Measurements from ENCODE around the gene POC1A.

DNA sequence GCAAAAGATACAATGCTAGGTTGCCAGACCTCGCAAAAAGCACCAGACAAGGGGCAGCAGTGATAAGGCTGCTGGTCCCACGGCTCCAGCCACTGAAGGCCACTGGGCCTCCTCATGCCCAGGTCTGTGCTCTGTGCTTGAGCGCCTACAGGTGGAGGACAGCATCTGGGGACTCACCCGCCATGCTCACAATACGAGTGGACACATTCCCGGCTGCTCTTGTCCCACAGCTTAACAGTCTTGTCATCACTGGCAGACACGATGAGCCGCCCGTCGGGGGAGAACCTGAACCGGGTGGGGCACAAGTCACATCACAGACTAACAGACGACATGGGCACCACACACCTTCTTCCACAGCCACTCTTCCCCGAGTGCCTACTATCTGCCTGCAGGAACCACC is 7.4 kb downstream of the POC1A start:
- TF ChIP-seq ARNT (IDR thresholded peaks at IDR 0.05) (no peak), SUZ12 (IDR thresholded peaks at IDR 0.05) (no peak)

Data from HEK293T (cell line).